NCI-H128 (cell line): Measurements from ENCODE around the gene SLC23A2.
"Not testable (repeated sequence)": the region's sequence is repeated elsewhere in the genome, so short reads cannot be mapped to it uniquely, and the experiment has no call there.

Experiments
- DNase-seq: peaks from one replicate; lab custom pipeline; 2025; ENCODE audit not compliant: unreplicated experiment; lab: John Stamatoyannopoulos, UW

Gene SLC23A2

GRCh38 chr20:5001174-5002076, at the start of gene SLC23A2:
TSS of gene SLC23A2 (minus strand) at chr20:5001510. CDS start at chr20:4932562, 68,948 bp downstream.
- no peak for DNase-seq

- no peak for DNase-seq
These were observed 45.5 kb upstream of the SLC23A2 start for GRCh38 chr20:5046656-5047339.

DNA sequence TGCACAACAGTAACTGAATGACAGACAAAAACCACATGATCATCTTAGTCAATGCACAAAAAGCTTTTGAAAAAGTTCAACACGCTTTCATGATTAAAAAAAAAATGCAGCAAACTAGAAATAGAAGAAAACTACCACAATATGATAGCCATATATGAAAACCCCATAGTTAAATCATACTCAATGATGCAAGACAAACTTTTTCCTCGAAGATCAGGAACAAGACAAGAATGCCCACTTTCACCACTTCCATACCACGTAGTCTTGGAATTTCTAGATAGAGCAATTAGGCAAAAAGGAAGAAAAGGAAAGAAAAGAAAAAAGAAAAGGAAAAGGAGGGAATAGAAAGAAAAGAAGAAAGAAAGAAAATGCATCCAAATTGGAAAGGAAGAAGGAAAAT, 44.6 kb upstream of the SLC23A2 start:
- DNase-seq: no peak

GRCh38 chr20:5044075-5044620, 42.8 kb upstream of the SLC23A2 start:
- DNase-seq: no peak

DNA sequence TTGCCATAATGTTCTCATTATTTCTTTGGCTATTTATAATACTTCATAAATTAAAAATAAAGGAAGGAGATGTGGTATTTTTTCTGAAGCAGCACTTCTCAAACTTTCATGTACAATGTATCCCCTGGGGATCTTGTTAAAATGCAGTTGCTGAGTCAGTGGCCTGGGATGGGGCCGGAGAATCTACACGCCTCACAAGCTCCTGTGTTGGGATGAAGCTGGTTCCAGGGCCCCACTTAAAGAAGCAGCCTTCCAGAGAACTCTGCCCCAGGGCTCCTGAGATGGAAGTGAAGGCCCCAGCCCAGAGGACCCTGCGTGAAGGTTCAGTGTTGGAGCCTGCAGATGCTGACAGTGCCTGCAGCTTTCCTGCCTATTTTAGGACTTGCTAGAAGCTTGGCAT, 40.1 kb upstream of the SLC23A2 start:
- DNase-seq: no peak

GRCh38 chr20:5040345-5040744, 39.0 kb upstream of the SLC23A2 start:
- DNase-seq: no peak

DNA sequence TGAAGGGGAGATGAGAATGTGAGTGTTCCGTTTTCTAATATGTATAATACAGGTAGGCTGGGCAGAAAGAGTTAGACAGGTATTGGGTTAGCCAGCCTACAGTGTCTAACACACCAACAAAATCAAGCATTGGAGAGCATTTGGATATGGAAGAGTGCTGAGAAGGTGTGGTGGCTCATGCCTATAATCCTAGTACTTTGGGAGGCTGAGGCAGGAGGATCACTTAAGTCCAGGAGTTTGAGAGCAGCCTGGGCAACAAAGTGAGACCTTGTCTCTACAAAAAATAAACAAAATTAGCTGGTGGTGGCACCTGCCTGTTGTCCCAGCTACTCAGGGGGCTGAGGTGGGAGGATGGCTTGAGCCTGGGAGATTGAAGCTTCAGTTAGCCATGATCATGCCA, 38.6 kb upstream of the SLC23A2 start:
- DNase-seq: no peak

- no peak for DNase-seq
These were observed 37.9 kb upstream of the SLC23A2 start for GRCh38 chr20:5039255-5039657.

- DNase-seq: no peak
These were observed 35.5 kb upstream of the SLC23A2 start for GRCh38 chr20:5036828-5037227.

DNA sequence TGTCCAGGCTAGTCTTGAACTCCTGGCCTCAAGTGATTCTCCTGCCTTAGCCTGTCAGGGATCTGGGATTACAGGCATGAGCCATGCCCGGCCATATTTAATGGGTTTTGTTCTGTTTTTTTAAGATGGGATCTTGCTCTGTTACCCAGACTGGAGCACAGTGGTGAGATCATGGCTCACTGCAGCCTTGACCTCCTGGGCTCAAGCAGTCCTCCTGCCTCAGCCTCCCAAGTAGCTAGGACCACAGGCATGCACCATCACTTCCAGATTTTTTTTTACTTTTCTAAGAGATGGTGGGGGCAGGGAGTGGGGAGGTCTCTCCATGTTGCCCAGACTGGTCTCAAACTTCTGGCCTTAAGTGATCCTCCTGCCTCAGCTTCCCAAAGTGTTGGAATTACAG, 34.2 kb upstream of the SLC23A2 start:
- DNase-seq: not testable (repeated sequence)

DNA sequence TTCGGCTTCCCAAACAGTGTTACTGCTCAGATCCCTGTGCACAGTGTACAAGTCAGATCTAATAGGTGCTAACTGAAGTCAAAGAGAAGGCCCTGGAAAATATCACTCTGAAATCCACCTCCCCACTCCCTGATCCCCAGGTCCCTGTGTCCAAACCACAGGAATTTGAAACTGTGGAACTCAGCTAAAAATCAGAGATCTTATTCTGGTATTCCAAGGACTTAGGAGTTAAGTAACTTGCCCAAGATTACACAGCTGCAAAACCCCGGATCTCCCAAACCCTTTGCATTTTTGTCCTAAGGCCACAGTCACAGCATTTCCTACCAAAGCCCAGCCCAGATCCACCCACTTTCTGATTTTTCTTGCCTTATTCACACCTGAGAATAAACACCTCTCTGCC, 32.3 kb upstream of the SLC23A2 start:
- DNase-seq: no peak

DNA sequence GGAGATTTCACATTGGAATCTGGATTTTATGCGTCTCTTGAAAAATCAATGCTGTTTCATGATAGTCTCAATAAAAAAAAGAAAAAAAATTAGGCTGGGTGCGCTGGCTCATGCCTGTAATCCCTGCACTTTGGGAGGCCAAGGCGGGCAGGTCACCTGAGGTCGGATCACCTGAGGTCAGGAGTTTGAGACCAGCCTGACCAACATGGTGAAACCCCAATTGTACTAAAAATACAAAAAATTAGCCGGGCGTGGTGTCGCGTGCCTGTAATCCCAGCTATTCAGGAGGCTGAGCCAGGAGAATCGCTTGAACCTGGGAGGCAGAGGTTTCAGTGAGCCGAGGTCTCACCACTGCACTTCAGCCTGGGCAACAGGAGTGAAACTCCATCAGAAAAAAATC, 30.4 kb upstream of the SLC23A2 start:
- not testable (repeated sequence) for DNase-seq

- no peak for DNase-seq
These were observed 29.9 kb upstream of the SLC23A2 start for GRCh38 chr20:5031206-5031557.

GRCh38 chr20:5030348-5031205, 29.3 kb upstream of the SLC23A2 start:
- no peak for DNase-seq

GRCh38 chr20:5028258-5029059, 27.1 kb upstream of the SLC23A2 start:
- not testable (repeated sequence) for DNase-seq

- no peak for DNase-seq
These were observed 23.7 kb upstream of the SLC23A2 start for GRCh38 chr20:5024982-5025381.

GRCh38 chr20:5024103-5024502, 22.8 kb upstream of the SLC23A2 start:
- DNase-seq: no peak

GRCh38 chr20:5023171-5023570, 21.9 kb upstream of the SLC23A2 start:
- not testable (repeated sequence) for DNase-seq

DNA sequence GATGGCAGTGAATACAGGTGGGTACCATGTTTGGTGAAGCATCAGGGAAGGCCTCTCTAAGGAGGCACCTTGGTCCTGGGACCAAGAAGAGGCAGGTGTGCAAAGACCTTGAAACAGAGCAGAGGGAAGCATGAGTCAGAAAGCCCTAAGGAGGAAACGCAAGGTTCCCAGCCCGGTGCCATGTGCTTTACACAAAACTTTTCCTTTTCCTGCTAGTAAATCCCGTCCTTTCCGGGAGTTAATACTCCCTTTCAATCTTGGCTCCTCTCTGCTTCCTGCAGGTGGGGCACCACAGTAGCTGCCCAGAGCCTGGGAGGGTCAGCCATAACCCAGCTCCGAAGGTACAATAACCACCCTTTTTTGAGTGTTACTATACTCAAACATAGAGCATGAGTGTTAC, 19.4 kb upstream of the SLC23A2 start:
- DNase-seq: no peak

DNA sequence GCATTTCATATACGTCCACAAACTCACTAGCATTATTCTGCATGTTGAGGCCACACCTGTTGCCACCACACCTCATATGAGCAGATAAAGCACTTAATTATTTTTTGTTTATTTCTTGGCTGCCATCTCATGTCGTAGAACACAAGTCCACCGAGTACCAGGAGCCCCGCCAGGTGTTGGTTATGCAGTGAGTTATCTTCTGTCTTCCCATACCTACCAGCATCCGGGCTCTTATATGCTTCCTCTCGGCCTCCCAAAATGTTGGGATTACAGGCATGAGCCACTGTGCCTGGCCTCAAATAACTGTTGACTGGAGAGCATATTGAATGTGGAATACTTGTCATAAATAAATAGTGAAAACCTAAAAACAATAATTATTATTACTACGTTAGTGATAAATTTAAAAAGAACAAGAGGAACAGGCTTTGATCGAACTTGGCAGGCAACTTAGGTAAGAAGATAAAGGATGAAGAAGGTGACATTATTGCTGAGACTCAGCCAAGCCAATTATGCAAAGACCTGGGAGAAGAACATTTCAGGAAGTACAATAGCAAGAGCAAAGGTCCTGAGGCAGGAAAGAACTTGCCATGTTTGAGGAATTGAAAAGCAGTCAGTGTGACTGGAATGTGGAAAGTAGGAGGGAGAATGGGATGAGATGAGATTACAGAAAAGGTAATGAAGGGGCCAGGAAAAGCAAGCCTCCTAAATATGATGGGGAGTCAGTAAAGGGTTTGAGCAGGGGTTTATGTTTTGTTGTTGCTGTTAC, 12.6 kb upstream of the SLC23A2 start:
- DNase-seq: no peak
